HG03135 (cell line): ENCODE data around the gene SLC50A1.
A peak's percentile ranks its signal among the peaks of the same experiment; 100 is the strongest.

Experiments used
- ATAC-seq: cut with Tn5 transposase; IDR thresholded peaks from one replicate; pipeline ENCODE4 v1.9.1; 2021; ENCODE audit warnings: mild to moderate bottlenecking, moderate library complexity; ENCODE audit not compliant: unreplicated experiment

Gene SLC50A1

GRCh38 chr1:155169541-155169940 lies 33.9 kb downstream of the SLC50A1 start:
- ATAC-seq: no peak

- no peak for ATAC-seq
Observed at GRCh38 chr1:155170101-155170785, 34.6 kb downstream of the SLC50A1 start.

DNA sequence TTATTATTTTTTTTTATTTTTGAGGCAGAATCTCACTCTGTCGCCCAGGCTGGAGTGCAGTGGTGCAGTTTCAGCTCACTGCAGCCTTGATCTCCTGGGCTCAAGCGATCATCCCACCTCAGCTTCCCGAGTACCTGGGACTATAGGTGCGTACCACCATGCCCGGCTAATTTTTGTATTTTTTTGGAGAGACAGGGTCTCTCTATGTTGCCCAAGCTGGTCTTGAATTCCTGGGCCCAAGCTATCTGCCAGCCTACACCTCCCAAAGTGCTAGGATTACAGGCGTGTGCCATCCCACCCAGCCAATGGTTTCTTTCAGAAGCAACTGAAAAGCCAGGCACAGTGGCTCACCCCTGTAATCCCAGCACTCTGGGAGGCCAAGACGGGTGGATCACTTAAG lies 35.2 kb downstream of the SLC50A1 start:
- ATAC-seq: no peak

GRCh38 chr1:155171836-155172731 lies 36.4 kb downstream of the SLC50A1 start:
- ATAC-seq: no peak

DNA sequence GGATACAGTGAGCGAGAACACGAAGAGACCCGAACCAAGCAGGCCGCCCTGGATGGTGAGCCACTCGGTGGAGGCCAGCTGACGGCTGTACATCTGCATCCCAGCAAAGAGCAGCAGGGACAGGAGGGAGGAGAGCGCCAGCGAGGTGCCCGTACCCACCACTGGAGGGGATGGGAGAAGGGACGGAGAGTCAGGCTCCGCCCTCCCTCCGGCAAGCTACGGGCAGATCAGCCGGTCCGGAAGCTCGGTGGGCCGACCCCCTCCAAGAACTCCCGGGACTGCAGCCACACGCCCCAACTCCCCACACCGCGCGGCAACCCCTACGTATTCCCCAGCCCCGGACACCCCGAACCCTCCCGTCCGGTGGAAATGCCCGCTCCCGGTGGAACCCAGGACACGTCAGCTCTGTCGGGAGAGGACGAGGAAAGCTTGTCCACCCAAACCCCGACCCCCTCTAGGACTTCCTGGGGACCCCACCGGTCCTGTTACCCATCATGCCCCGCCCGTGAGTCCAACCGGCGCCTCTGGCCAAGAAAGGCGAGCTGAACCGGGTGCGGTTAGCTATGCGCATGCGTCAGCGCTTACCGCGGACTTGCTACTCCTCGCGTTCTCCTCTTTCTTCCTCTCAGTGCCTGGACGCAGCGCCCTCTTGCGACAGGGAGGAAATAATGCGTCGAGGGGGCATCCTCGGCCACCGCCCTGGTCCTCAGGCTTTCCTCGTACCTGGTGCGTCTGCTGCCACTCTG lies 37.3 kb downstream of the SLC50A1 start, which contains the start of gene KRTCAP2:
Gene KRTCAP2 (minus strand): TSS at position 573 of the 746 bp plus-strand sequence. CDS start 80 bp downstream, at position 493.
- peak; percentile 85 for ATAC-seq

DNA sequence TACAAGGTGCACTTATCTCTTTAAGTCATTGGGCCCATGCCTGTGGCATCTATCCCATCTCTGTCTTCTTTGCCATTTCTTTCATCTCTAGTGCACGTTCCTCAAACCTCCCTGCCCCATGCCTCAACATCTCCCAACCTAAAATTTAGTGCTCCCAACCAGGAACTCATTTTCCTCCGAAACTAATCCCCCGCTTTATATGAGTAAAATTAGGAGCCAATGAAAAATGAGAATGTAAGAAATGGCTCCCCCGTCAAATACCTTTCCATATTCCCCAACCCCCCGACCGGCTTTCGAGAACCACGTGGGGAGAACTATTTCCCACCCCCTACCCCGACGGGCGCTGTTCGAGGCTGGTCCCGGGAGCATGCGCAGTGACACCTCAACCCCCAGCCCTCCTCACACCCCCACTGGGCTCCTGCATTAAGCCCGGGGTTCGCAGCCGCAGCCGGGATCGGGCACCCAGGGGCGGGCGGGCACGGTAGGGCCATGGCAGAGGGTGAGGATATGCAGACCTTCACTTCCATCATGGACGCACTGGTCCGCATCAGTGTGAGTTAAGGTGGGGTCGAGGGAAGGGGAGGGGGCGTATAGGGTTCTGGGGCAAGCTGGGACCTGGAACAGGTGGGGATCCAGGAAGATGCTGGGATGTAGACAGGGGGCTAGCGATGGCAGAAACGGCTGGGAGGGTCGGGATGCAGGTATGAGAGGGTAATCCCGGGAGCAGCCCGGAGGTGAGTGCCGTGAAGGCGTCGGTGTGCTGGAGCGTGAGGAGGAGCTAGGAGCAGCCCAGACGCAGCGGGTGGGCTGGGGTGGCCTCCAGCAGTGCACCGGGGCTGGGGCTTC lies 38.0 kb downstream of the SLC50A1 start, which contains the start of gene TRIM46:
Gene TRIM46 (plus strand): TSS at position 372 of the 846 bp plus-strand sequence. CDS start 118 bp downstream, at position 490.
- no peak for ATAC-seq

DNA sequence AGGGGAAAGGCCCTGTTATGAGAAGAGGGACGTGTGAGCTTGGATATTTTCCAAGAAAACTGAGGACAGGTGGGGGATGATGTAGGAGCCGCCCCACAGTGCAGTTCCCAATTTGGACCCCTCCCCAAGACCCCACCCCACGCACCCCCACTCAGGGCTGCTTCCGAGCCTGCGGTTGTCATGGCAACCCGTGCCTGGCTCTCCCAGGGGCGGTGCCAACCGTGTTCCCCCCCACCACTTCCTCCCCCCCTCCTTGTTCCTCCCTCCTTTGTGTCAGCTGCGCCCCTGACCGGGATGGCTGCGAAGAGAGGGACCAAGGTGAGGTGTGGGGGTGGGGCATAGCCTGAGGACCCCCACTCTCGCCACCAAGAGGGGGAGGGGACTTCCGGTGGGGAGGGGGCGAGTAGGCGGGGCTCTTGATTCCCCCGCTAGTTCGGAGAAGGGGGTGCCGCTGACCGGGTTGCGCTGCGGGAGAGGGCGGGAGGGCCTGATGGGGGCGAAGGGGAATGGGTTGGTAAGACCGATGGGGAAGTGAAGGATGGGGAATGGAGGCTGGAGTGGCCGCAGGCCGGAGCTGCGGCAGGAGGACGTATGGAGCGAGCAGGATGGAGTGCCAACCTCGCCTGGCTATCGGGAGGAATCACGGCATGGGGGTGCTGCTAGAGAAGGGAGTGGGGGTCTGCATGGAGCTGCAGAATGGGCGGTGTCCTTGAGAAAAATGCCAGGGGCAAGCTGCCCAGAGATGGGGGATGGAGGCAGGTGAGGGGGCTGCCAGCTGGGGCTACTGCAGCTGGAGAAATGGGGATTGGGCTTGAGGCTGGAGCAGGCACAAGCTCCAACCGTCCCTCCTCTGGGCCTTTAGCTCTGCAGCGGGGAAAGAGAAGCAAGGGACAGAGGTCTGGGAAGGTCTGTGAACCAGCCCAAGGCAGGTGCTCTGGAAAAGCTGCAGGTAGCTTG lies 39.0 kb downstream of the SLC50A1 start:
- no peak for ATAC-seq

- ATAC-seq: no peak
Observed at GRCh38 chr1:155175281-155175926, 39.8 kb downstream of the SLC50A1 start.

GRCh38 chr1:155175927-155176371 lies 40.3 kb downstream of the SLC50A1 start:
- ATAC-seq: no peak

GRCh38 chr1:155176544-155177071 lies 41.0 kb downstream of the SLC50A1 start:
- no peak for ATAC-seq

- no peak for ATAC-seq
Observed at GRCh38 chr1:155177192-155177917, 41.7 kb downstream of the SLC50A1 start.

DNA sequence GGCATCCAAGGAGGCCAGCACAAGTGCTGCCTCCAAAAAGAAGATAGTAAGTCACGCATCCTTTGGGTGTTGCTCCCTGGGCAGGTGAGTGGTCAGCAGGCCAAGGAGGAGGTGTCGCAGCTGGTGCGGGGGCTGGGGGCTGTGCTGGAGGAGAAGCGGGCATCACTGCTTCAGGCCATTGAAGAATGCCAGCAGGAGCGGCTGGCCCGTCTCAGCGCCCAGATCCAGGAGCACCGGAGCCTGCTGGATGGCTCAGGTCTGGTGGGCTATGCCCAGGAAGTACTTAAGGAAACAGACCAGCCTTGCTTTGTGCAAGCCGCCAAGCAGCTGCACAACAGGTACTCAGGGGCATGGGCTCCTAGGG lies 42.2 kb downstream of the SLC50A1 start:
- ATAC-seq: no peak

DNA sequence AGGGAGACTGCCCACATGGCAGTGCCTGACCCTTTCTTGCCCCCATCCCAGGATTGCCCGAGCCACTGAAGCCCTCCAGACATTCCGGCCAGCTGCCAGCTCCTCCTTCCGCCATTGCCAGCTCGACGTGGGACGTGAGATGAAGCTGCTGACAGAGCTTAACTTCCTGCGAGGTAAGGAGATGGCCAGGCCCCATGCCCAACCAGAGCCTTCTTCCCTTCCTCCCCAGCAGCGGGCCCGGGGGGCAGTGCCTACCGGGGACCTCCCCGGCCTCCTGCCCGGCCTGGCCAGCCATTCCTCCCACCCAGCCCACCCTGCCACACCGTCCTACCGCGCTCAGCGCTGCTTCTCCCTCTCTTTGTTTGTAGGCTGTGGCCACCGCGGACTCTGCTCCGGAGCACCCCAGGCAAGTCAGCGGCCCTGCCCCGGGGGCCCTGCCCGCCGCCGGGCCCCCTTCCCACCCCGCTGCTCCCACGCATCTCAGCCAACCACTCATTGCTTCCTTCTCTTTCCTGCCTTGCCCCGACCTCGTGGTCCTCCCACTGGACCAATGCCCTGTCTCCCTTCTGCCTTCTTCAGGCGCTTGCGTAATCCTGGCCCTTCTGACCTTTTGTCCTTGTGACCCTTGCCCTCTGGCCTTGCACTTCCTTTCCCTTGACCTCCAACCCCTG lies 42.9 kb downstream of the SLC50A1 start:
- no peak for ATAC-seq

DNA sequence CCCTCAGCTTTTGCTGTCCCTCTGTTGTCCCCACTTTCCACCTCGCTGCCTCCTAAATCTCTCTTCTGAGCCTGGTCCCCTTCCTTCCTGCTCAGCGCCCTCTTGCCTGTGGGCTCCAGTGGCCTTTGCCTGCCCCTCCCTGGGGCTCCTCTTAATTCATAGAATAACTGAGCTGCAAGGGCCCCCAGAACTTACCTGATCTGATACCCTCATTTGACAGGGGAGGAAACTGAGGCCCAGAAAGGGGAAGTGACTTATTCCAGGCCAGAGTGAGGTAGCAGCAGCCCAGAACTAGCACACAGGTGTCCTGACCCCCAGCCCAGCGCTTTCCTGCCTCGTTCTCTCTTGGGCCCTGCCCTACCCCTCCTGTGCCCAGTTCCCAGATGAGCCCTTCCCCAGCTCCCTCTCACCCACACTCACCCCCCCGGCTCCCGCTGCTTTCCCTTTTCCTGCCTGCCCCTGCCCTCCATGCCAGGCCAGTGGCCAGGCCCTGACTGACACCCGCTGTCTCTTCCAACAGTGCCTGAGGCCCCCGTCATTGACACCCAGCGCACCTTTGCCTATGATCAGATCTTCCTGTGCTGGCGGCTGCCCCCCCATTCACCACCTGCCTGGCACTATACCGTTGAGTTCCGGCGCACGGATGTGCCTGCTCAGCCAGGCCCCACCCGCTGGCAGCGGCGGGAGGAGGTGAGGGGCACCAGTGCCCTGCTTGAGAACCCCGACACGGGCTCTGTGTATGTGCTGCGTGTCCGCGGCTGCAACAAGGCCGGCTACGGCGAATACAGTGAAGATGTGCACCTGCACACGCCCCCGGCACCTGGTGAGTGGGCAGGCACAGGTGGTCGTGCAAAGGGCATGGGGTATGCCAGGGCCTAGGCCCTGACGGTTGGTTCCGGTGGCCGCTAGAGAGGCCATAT lies 43.7 kb downstream of the SLC50A1 start:
- ATAC-seq: no peak

DNA sequence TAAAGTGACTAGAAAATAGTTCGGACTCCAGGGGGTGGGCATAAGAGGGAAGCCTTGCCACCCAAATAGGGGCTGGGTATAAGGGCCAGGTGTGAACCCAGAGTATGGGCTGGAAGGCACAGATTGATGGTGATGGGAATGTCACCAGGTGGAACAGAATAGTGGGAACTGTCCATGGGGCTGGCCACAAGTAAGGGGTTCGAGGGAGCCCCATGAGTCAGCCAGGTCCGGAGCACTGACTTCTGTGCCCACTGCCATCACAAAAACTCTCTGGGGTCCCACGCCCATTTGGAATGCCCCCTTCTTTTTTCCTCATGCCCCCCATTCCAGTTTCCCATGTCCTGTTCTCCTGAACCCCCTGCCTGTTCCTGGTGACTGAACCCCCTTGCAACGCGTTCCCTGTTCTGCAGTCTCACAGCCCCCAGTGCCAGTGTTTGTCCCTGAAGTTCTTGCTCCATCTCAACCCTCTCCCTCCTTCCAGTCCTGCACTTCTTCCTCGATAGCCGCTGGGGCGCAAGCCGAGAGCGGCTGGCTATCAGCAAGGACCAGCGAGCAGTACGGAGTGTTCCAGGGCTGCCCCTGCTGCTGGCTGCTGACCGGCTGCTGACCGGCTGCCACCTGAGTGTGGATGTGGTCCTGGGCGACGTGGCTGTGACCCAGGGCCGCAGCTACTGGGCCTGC lies 45.9 kb downstream of the SLC50A1 start:
- no peak for ATAC-seq
